Fibroblast of mammary gland (primary cell): ENCODE data around the gene CAST.
A peak's percentile ranks its signal among the peaks of the same experiment; 100 is the strongest.

Experiments used
- DNase-seq: peaks from one replicate; pipeline ENCODE4 v3.0.0-alpha.2; 2010; ENCODE audit warnings: low read depth
- H3K4me3 ChIP-seq: 2 replicates; pipeline ENCODE4 v1.5.1; 2011; ENCODE audit warnings: low read depth, mild to moderate bottlenecking, low read length, moderate library complexity; ENCODE audit not compliant: control insufficient read depth
- CTCF ChIP-seq: conservative IDR thresholded peaks from 2 replicates; pipeline ENCODE4 v1.5.1; 2011; ENCODE audit warnings: low read depth, low read length, inconsistent platforms; ENCODE audit not compliant: control insufficient read depth, insufficient read depth

CAST gene

GRCh38 chr5:96721351-96721977 lies 59.3 kb downstream of the CAST start:
- peak; percentile 53 for DNase-seq
- no peak overlapping the region for H3K4me3 ChIP-seq
- TF ChIP-seq CTCF: no peak

- no peak for TF ChIP-seq CTCF
- H3K4me3 ChIP-seq: no peak overlapping the region
- DNase-seq: no peak
These were observed 63.1 kb downstream of the CAST start for GRCh38 chr5:96725257-96725656.

GRCh38 chr5:96726802-96727201 lies 64.6 kb downstream of the CAST start:
- no peak for TF ChIP-seq CTCF
- H3K4me3 ChIP-seq: no peak overlapping the region
- DNase-seq: no peak

- H3K4me3 ChIP-seq: no peak overlapping the region
- peak; percentile 43 for TF ChIP-seq CTCF
- DNase-seq: no peak
These were observed 67.0 kb downstream of the CAST start for GRCh38 chr5:96729156-96729555.

GRCh38 chr5:96730586-96730985 lies 68.4 kb downstream of the CAST start:
- H3K4me3 ChIP-seq: no peak overlapping the region
- TF ChIP-seq CTCF: no peak
- no peak for DNase-seq

DNA sequence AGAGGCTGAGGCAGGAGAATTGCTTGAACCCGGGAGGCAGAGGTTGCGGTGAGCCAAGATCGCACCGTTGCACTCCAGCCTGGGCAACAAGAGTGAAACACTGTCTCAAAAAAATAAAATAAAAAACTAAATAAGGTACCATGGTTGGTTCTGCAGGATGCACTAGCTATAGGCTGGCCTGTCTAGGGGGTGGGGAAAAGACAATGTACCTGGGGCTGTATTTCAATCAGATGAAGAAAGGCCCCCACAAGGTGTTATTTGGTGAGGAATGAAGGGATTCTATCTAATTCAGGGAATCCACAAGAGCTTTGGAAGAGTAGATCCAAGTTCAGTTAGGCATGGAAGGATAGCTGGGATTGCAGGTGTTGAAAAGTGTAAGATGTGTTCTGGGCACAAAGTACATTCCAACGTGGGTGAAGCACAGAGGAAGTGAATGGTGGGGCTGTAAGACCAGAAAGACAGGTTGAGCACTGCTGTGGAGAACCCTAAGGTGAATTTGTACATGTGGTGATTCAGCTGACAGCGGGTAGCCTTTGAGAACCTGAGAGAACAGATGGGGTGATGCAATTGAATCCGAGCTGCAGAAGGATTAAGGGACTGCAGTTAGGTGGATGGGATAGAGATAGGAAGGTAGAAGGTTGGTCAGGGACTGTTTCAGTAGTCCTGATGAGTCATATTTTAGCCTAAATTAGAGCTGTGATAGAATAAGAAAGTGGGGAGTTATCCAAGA lies 71.8 kb downstream of the CAST start:
- H3K4me3 ChIP-seq: no peak overlapping the region
- peak; percentile 23 for DNase-seq
- no peak for TF ChIP-seq CTCF
